SK-N-SH (cell line): ENCODE results near the gene ARMC3. TPM values are rescaled to one million over a fixed set of nuclear protein-coding genes. Genes with fewer than 3 reads are reported as not detected.

ENCODE experiments used
- CTCF ChIA-PET: fragments of 300-600, 350-600 bp; formaldehyde crosslinking; extraction: SDS; loops from one replicate; lab custom pipeline; 2021; lab: Yijun Ruan, JAX
- POLR2A ChIA-PET: fragments of 350-600 bp; sonication (Branson Sonifier 250); formaldehyde crosslinking; extraction: SDS; loops from one replicate; lab custom pipeline; 2020; ENCODE audit warnings: antibody characterized with exemption, inconsistent platforms; lab: Yijun Ruan, JAX
- DNase-seq: peaks from one replicate; pipeline ENCODE4 v3.0.0; 2012
- H2AFZ ChIP-seq: fragments of 200-600 bp; sonication (generic); 2 replicates; pipeline ENCODE4 v1.8.1; 2016; ENCODE audit warnings: antibody characterized with exemption, mild to moderate bottlenecking, low read depth
- H3F3A ChIP-seq: fragments of 200-600 bp; sonication (generic); replicated peaks from 2 replicates; pipeline ENCODE3; 2016; ENCODE audit warnings: antibody characterized with exemption, mild to moderate bottlenecking; ENCODE audit not compliant: insufficient read depth
- H3K27ac ChIP-seq, 2 experiments: fragments of 200-500 bp in 1 of 2; fragments of 200-600 bp in 1 of 2; sonication (Bioruptor generic) in 1 of 2; sonication (generic), shearing (Covaris generic) in 1 of 2; 2 replicates each; pipeline versions ENCODE4 v1.5.1 to v1.6.1; 2014 to 2016; ENCODE audit warnings: low read depth in 2 of 2, inconsistent platforms in 1 of 2, low read length in 1 of 2, mild to moderate bottlenecking in 1 of 2, mixed read lengths in 1 of 2
- H3K27me3 ChIP-seq: fragments of 200-600 bp; sonication (generic), shearing (Covaris generic); 2 replicates; pipeline ENCODE4 v1.6.1; 2016; ENCODE audit warnings: mixed run types; ENCODE audit not compliant: insufficient read depth
- H3K36me3 ChIP-seq, 2 experiments: fragments of 200-500 bp in 1 of 2; fragments of 200-600 bp in 1 of 2; sonication (Bioruptor generic) in 1 of 2; sonication (generic) in 1 of 2; replicated peaks in 1 of 2; 2 replicates each; pipeline versions ENCODE3 to v1.5.1; 2014 to 2016; ENCODE audit warnings: low read length in 1 of 2, mild to moderate bottlenecking in 1 of 2; ENCODE audit not compliant: insufficient read depth in 2 of 2, control insufficient read depth in 1 of 2
- H3K4me1 ChIP-seq, 2 experiments: fragments of 200-500 bp in 1 of 2; fragments of 200-600 bp in 1 of 2; sonication (Bioruptor generic) in 1 of 2; sonication (generic), shearing (Covaris generic) in 1 of 2; 2 replicates each; pipeline versions ENCODE4 v1.5.1 to v1.6.1; 2014 to 2016; ENCODE audit warnings: low read depth in 1 of 2, low read length in 1 of 2, mixed run types in 1 of 2; ENCODE audit not compliant: insufficient read depth in 2 of 2, control insufficient read depth in 1 of 2
- H3K4me2 ChIP-seq: fragments of 200-600 bp; sonication (generic), shearing (Covaris generic); 2 replicates; pipeline ENCODE4 v1.6.1; 2017; ENCODE audit warnings: mixed run types
- H3K4me3 ChIP-seq, 2 experiments: fragments of 200-500 bp in 1 of 2; fragments of 200-600 bp in 1 of 2; sonication (Bioruptor generic) in 1 of 2; sonication (generic), shearing (Covaris generic) in 1 of 2; 2 replicates each; pipeline versions ENCODE4 v1.5.1 to v1.8.1; 2014 to 2016; ENCODE audit warnings: low read depth in 2 of 2, inconsistent platforms in 1 of 2, low read length in 1 of 2, mild to moderate bottlenecking in 1 of 2, mixed read lengths in 1 of 2, moderate library complexity in 1 of 2
- H3K79me2 ChIP-seq: fragments of 200-600 bp; sonication (generic); 2 replicates; pipeline ENCODE4 v1.8.1; 2017; ENCODE audit warnings: mild to moderate bottlenecking; ENCODE audit not compliant: insufficient read depth
- H3K9ac ChIP-seq: fragments of 200-600 bp; sonication (generic); 2 replicates; pipeline ENCODE4 v1.6.1; 2017; ENCODE audit warnings: mixed run types
- H3K9me2 ChIP-seq: fragments of 200-600 bp; sonication (generic); 2 replicates; pipeline ENCODE4 v1.6.1; 2017; ENCODE audit warnings: mixed run types
- H3K9me3 ChIP-seq: fragments of 200-600 bp; sonication (generic); 2 replicates; pipeline ENCODE4 v1.6.1; 2017; ENCODE audit warnings: mixed run types, mild to moderate bottlenecking, moderate library complexity
- H4K20me1 ChIP-seq: fragments of 200-600 bp; sonication (generic); 2 replicates; pipeline ENCODE4 v1.6.1; 2017; ENCODE audit warnings: mild to moderate bottlenecking, mixed run types; ENCODE audit not compliant: insufficient read depth
- CHD2 ChIP-seq: fragments of 150-350 bp; IDR thresholded peaks from 2 replicates; pipeline ENCODE4 v1.6.1; 2018; ENCODE audit warnings: low read length; ENCODE audit not compliant: partially characterized antibody
- CTCF ChIP-seq: fragments of 200-600 bp; sonication (generic); IDR thresholded peaks from 2 replicates; pipeline ENCODE4 v1.6.1; 2017; ENCODE audit warnings: antibody characterized with exemption, mild to moderate bottlenecking, moderate library complexity
- ELF1 ChIP-seq: IDR thresholded peaks from 2 replicates; pipeline ENCODE4 v1.4.0; 2012
- EP300 ChIP-seq, 2 experiments: IDR thresholded peaks; 2 replicates each; pipeline versions ENCODE4 v1.4.0 to v1.6.1; 2012; ENCODE audit warnings: borderline replicate concordance in 1 of 2, low read depth in 1 of 2, low read length in 1 of 2
- EZH2phosphoT487 ChIP-seq: fragments of 200-600 bp; sonication (generic); IDR thresholded peaks from 2 replicates; pipeline ENCODE4 v1.6.1; 2017; ENCODE audit warnings: low read depth, mixed run types, mild to moderate bottlenecking, antibody characterized with exemption, moderate library complexity, borderline replicate concordance
- FOSL2 ChIP-seq: IDR thresholded peaks from 2 replicates; pipeline ENCODE4 v1.4.0; 2012; ENCODE audit warnings: low read depth, mild to moderate bottlenecking, moderate library complexity, borderline replicate concordance
- FOXM1 ChIP-seq: IDR thresholded peaks from 2 replicates; pipeline ENCODE4 v1.4.0; 2012; ENCODE audit warnings: low read depth, mild to moderate bottlenecking
- GABPA ChIP-seq: IDR thresholded peaks from 2 replicates; pipeline ENCODE4 v1.4.0; 2012; ENCODE audit warnings: low read depth, mild to moderate bottlenecking
- GATA2 ChIP-seq: sonication (generic); formaldehyde crosslinking; IDR thresholded peaks from 2 replicates; pipeline ENCODE4 v1.5.0; 2020; ENCODE audit warnings: mild to moderate bottlenecking, missing genetic modification reagents
- IRF3 ChIP-seq: fragments of 150-350 bp; IDR thresholded peaks from 2 replicates; pipeline ENCODE4 v1.6.1; 2016; ENCODE audit warnings: mild to moderate bottlenecking, low read depth, low read length
- JUND ChIP-seq: IDR thresholded peaks from 2 replicates; pipeline ENCODE4 v1.4.0; 2012
- MAX ChIP-seq: IDR thresholded peaks from 2 replicates; pipeline ENCODE4 v1.4.0; 2012; ENCODE audit warnings: low read depth
- MXI1 ChIP-seq: IDR thresholded peaks from 2 replicates; pipeline ENCODE4 v1.6.1; 2012; ENCODE audit warnings: mild to moderate bottlenecking, low read depth, low read length, improper control_type of control experiment
- PBX3 ChIP-seq: IDR thresholded peaks from 2 replicates; pipeline ENCODE4; 2012
- POLR2AphosphoS5 ChIP-seq: IDR thresholded peaks from 2 replicates; pipeline ENCODE4 v1.6.1; 2012; ENCODE audit warnings: low read depth, low read length
- RAD21 ChIP-seq: IDR thresholded peaks from 2 replicates; pipeline ENCODE4 v1.6.1; 2012; ENCODE audit warnings: mild to moderate bottlenecking, low read length
- RCOR1 ChIP-seq: fragments of 150-350 bp; IDR thresholded peaks from 2 replicates; pipeline ENCODE4 v1.6.1; 2017; ENCODE audit warnings: antibody characterized with exemption, low read length
- REST ChIP-seq: IDR thresholded peaks from 2 replicates; pipeline ENCODE4 v1.6.1; 2012; ENCODE audit warnings: mild to moderate bottlenecking, low read depth, low read length, moderate library complexity
- SMC3 ChIP-seq: IDR thresholded peaks from 2 replicates; pipeline ENCODE4 v1.6.1; 2012; ENCODE audit warnings: low read depth, low read length, improper control_type of control experiment
- TAF1 ChIP-seq: IDR thresholded peaks from 2 replicates; pipeline ENCODE4 v1.6.1; 2012; ENCODE audit warnings: low read depth, mild to moderate bottlenecking, low read length, moderate library complexity, borderline replicate concordance
- TCF12 ChIP-seq: IDR thresholded peaks from 2 replicates; pipeline ENCODE4 v1.4.0; 2012
- TEAD4 ChIP-seq: IDR thresholded peaks from 2 replicates; pipeline ENCODE4 v1.4.0; 2012; ENCODE audit warnings: mild to moderate bottlenecking, borderline replicate concordance; ENCODE audit not compliant: insufficient read depth
- USF1 ChIP-seq: IDR thresholded peaks from 2 replicates; pipeline ENCODE4 v1.4.0; 2012; ENCODE audit warnings: low read depth, borderline replicate concordance
- USF2 ChIP-seq: fragments of 150-350 bp; IDR thresholded peaks from 2 replicates; pipeline ENCODE4 v1.6.1; 2017; ENCODE audit warnings: antibody characterized with exemption, low read length, low read depth, borderline replicate concordance
- WGBS: methylation state at CpG from one replicate; pipeline ENCODE4 v1.1.6; 2017; ENCODE audit warnings: low lambda C conversion rate; 5-methylcytosine and 5-hydroxymethylcytosine counted together
- polyA plus RNA-seq, 3 experiments: library from polyadenylated mRNA; depleted of rRNA; stranded (reverse); fragments of >200 nt; gene quantifications; 2 replicates each; pipeline ENCODE4 v1.2.3, GENCODE V29; 2012

The ARMC3 gene
- polyA plus RNA-seq, 1 of the 3 experiments (the other 2 are of a cell fraction) = not detected

- TF ChIP-seq REST = no peak
- no peak for TF ChIP-seq MAX
- no peak for TF ChIP-seq POLR2AphosphoS5
- TF ChIP-seq MXI1 = no peak
- TF ChIP-seq EZH2phosphoT487 = no peak
- TF ChIP-seq SMC3 = no peak
- TF ChIP-seq GABPA = no peak
- no peak for TF ChIP-seq CHD2
- TF ChIP-seq FOSL2 = no peak
- TF ChIP-seq ELF1 = no peak
Observed at GRCh38 chr10:22997096-22997495, 69.2 kb downstream of the ARMC3 start (continued).

GRCh38 chr10:22998091-22998490, 70.2 kb downstream of the ARMC3 start:
- Histone ChIP-seq H3K4me2 (no peak overlapping the region), H3K9me2 (no peaks in the 10 kb centered on the region), H3F3A (no peaks in the 10 kb centered on the region), H3K9me3 (no peaks in the 10 kb centered on the region), H3K27ac (no peak overlapping the region), H2AFZ (no peak overlapping the region), H3K9ac (no peak overlapping the region), H4K20me1 (no peaks in the 10 kb centered on the region), H3K4me1 (no peaks in the 10 kb centered on the region; a peak in 1 of 4 replicates), H3K79me2 (no peaks in the 10 kb centered on the region), H3K4me3 (no peak overlapping the region), H3K27me3 (no peaks in the 10 kb centered on the region; the same call in 1 of the 2 replicates), H3K36me3 (no peaks in the 10 kb centered on the region)
- DNase-seq = no peak
- ChIA-PET CTCF (interaction anchor here (2.4 kb wide), 1 partner anchor 9 kb away, joined by 11 read pairs; no protein-coding TSS in a partner anchor), POLR2A (no interaction called here)
- WGBS = 78% methylated on average over 12 of the region's 12 CpGs
- TF ChIP-seq JUND (no peak), FOXM1 (no peak), TEAD4 (no peak), CTCF (no peak), GATA2 (CRISPR knock-in tag) (no peak), USF2 (no peak), IRF3 (no peak), EP300 (IDR thresholded peaks at IDR 0.05; ENCODE audit: borderline replicate concordance in 1 of 2, low read depth in 1 of 2, low read length in 1 of 2) (no peak), POLR2AphosphoS5 (no peak), RAD21 (no peak), ELF1 (no peak), TCF12 (no peak), PBX3 (no peak), USF1 (no peak), TAF1 (no peak), RCOR1 (no peak)
